ENCODE measurements around the gene ACSM5. TPM values are rescaled to one million over a fixed set of nuclear protein-coding genes. Genes with fewer than 3 reads are reported as not detected.
"Not testable (repeated sequence)": the region's sequence is repeated elsewhere in the genome, so short reads cannot be mapped to it uniquely, and the experiment has no call there.

Gene ACSM5
- total RNA-seq, 1 donor from 2014 or later: not detected

- no peaks in the 10 kb centered on the region for H3K36me3 Mint-ChIP-seq (ENCODE audit: low read depth, unreplicated experiment)
- no peak overlapping the region for H3K4me3 Mint-ChIP-seq (ENCODE audit: unreplicated experiment)
- H3K9me3 Mint-ChIP-seq (ENCODE audit: unreplicated experiment): no peaks in the 10 kb centered on the region
- H3K27ac Mint-ChIP-seq (ENCODE audit: unreplicated experiment): no peak overlapping the region
- no peak for TF ChIP-seq CTCF (IDR thresholded peaks at IDR 0.05; ENCODE audit: unreplicated experiment)
- H3K27me3 Mint-ChIP-seq (ENCODE audit: unreplicated experiment): no peaks in the 10 kb centered on the region
- H3K4me1 Mint-ChIP-seq (ENCODE audit: unreplicated experiment): no peaks in the 10 kb centered on the region
- no peak for DNase-seq (ENCODE audit: low spot score)
Observed at GRCh38 chr16:20441191-20441590, 31.9 kb downstream of the ACSM5 start.

GRCh38 chr16:20441859-20442258 lies 32.5 kb downstream of the ACSM5 start:
- H3K27me3 Mint-ChIP-seq (ENCODE audit: unreplicated experiment); H3K4me1 Mint-ChIP-seq (ENCODE audit: unreplicated experiment); H3K27ac Mint-ChIP-seq (ENCODE audit: unreplicated experiment); H3K4me3 Mint-ChIP-seq (ENCODE audit: unreplicated experiment); H3K9me3 Mint-ChIP-seq (ENCODE audit: unreplicated experiment); DNase-seq (ENCODE audit: low spot score); H3K36me3 Mint-ChIP-seq (ENCODE audit: low read depth, unreplicated experiment): not testable (repeated sequence)

GRCh38 chr16:20446652-20447393 lies 37.5 kb downstream of the ACSM5 start:
- H3K27me3 Mint-ChIP-seq (ENCODE audit: unreplicated experiment); H3K4me1 Mint-ChIP-seq (ENCODE audit: unreplicated experiment); H3K9me3 Mint-ChIP-seq (ENCODE audit: unreplicated experiment); H3K36me3 Mint-ChIP-seq (ENCODE audit: low read depth, unreplicated experiment); H3K4me3 Mint-ChIP-seq (ENCODE audit: unreplicated experiment); DNase-seq (ENCODE audit: low spot score); H3K27ac Mint-ChIP-seq (ENCODE audit: unreplicated experiment): not testable (repeated sequence)

GRCh38 chr16:20451364-20451763 lies 42.0 kb downstream of the ACSM5 start, which contains the start of gene ACSM2A:
TSS of gene ACSM2A (plus strand) at chr16:20451521. CDS start at chr16:20460115, 8,594 bp downstream.
- H3K4me3 Mint-ChIP-seq (ENCODE audit: unreplicated experiment); H3K4me1 Mint-ChIP-seq (ENCODE audit: unreplicated experiment); H3K9me3 Mint-ChIP-seq (ENCODE audit: unreplicated experiment); H3K36me3 Mint-ChIP-seq (ENCODE audit: low read depth, unreplicated experiment); DNase-seq (ENCODE audit: low spot score); H3K27me3 Mint-ChIP-seq (ENCODE audit: unreplicated experiment); H3K27ac Mint-ChIP-seq (ENCODE audit: unreplicated experiment): not testable (repeated sequence)

GRCh38 chr16:20453633-20454032 lies 44.3 kb downstream of the ACSM5 start:
- H3K4me3 Mint-ChIP-seq (ENCODE audit: unreplicated experiment); H3K27me3 Mint-ChIP-seq (ENCODE audit: unreplicated experiment); H3K4me1 Mint-ChIP-seq (ENCODE audit: unreplicated experiment); H3K36me3 Mint-ChIP-seq (ENCODE audit: low read depth, unreplicated experiment); H3K9me3 Mint-ChIP-seq (ENCODE audit: unreplicated experiment); DNase-seq (ENCODE audit: low spot score); H3K27ac Mint-ChIP-seq (ENCODE audit: unreplicated experiment): not testable (repeated sequence)

GRCh38 chr16:20459227-20459626 lies 49.9 kb downstream of the ACSM5 start:
- H3K36me3 Mint-ChIP-seq (ENCODE audit: low read depth, unreplicated experiment); H3K9me3 Mint-ChIP-seq (ENCODE audit: unreplicated experiment); H3K27ac Mint-ChIP-seq (ENCODE audit: unreplicated experiment); H3K27me3 Mint-ChIP-seq (ENCODE audit: unreplicated experiment); H3K4me3 Mint-ChIP-seq (ENCODE audit: unreplicated experiment); DNase-seq (ENCODE audit: low spot score); H3K4me1 Mint-ChIP-seq (ENCODE audit: unreplicated experiment): not testable (repeated sequence)

- H3K4me1 Mint-ChIP-seq (ENCODE audit: unreplicated experiment); DNase-seq (ENCODE audit: low spot score); H3K4me3 Mint-ChIP-seq (ENCODE audit: unreplicated experiment); H3K9me3 Mint-ChIP-seq (ENCODE audit: unreplicated experiment); H3K27ac Mint-ChIP-seq (ENCODE audit: unreplicated experiment); H3K36me3 Mint-ChIP-seq (ENCODE audit: low read depth, unreplicated experiment); H3K27me3 Mint-ChIP-seq (ENCODE audit: unreplicated experiment): not testable (repeated sequence)
Observed at GRCh38 chr16:20460313-20460712, 51.0 kb downstream of the ACSM5 start.

GRCh38 chr16:20468954-20469353 lies 59.6 kb downstream of the ACSM5 start:
- H3K36me3 Mint-ChIP-seq (ENCODE audit: low read depth, unreplicated experiment); DNase-seq (ENCODE audit: low spot score); H3K4me3 Mint-ChIP-seq (ENCODE audit: unreplicated experiment); H3K27ac Mint-ChIP-seq (ENCODE audit: unreplicated experiment); H3K9me3 Mint-ChIP-seq (ENCODE audit: unreplicated experiment); H3K27me3 Mint-ChIP-seq (ENCODE audit: unreplicated experiment); H3K4me1 Mint-ChIP-seq (ENCODE audit: unreplicated experiment): not testable (repeated sequence)

GRCh38 chr16:20469930-20470329 lies 60.6 kb downstream of the ACSM5 start:
- not testable (repeated sequence) for H3K4me1 Mint-ChIP-seq (ENCODE audit: unreplicated experiment); H3K4me3 Mint-ChIP-seq (ENCODE audit: unreplicated experiment); H3K36me3 Mint-ChIP-seq (ENCODE audit: low read depth, unreplicated experiment); H3K9me3 Mint-ChIP-seq (ENCODE audit: unreplicated experiment); H3K27me3 Mint-ChIP-seq (ENCODE audit: unreplicated experiment); H3K27ac Mint-ChIP-seq (ENCODE audit: unreplicated experiment); DNase-seq (ENCODE audit: low spot score)

- H3K4me1 Mint-ChIP-seq (ENCODE audit: unreplicated experiment); DNase-seq (ENCODE audit: low spot score); H3K36me3 Mint-ChIP-seq (ENCODE audit: low read depth, unreplicated experiment); H3K4me3 Mint-ChIP-seq (ENCODE audit: unreplicated experiment); H3K27ac Mint-ChIP-seq (ENCODE audit: unreplicated experiment); H3K27me3 Mint-ChIP-seq (ENCODE audit: unreplicated experiment); H3K9me3 Mint-ChIP-seq (ENCODE audit: unreplicated experiment): not testable (repeated sequence)
Observed at GRCh38 chr16:20470732-20471131, 61.4 kb downstream of the ACSM5 start.

GRCh38 chr16:20477188-20477744 lies 67.9 kb downstream of the ACSM5 start:
- H3K4me3 Mint-ChIP-seq (ENCODE audit: unreplicated experiment); H3K9me3 Mint-ChIP-seq (ENCODE audit: unreplicated experiment); DNase-seq (ENCODE audit: low spot score); H3K36me3 Mint-ChIP-seq (ENCODE audit: low read depth, unreplicated experiment); H3K27me3 Mint-ChIP-seq (ENCODE audit: unreplicated experiment): not testable (repeated sequence)
- H3K27ac Mint-ChIP-seq (ENCODE audit: unreplicated experiment): peak overlapping the region; percentile 99
- H3K4me1 Mint-ChIP-seq (ENCODE audit: unreplicated experiment): peaks cover 22% of the 10 kb centered on the region

All from endothelial cell (in vitro differentiated cells).